ENCODE data around the gene THOP1.

THOP1 gene

DNA sequence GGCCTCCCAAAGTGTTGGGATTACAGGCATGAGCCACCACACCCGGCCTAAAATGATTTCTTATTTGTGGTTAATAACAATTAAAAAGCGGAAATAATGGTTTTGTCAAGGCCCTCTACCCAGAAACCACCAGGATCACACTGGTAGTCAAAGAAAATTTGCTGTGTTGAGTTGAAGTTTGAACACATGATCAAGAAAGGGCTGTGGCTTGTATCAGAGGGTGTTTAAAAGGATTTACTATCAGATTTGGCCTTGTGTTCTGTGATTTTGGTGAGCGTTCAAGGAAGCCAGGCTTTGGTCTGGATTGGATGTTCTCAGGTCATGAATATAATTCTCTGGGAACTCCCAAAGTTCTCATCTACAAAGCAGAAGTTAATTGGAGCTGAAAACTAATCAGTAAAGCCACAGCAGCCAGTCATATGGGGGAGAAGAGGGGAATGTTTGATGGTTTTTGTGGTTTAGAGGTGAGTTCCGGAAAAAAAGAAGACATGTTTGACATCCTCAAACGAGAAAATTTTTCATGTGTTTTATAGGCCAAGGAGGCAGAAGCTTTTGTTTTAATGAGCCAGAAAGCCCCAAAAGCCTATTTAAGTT lies 71.3 kb downstream of the THOP1 start:
- no peak for DNase-seq

DNA sequence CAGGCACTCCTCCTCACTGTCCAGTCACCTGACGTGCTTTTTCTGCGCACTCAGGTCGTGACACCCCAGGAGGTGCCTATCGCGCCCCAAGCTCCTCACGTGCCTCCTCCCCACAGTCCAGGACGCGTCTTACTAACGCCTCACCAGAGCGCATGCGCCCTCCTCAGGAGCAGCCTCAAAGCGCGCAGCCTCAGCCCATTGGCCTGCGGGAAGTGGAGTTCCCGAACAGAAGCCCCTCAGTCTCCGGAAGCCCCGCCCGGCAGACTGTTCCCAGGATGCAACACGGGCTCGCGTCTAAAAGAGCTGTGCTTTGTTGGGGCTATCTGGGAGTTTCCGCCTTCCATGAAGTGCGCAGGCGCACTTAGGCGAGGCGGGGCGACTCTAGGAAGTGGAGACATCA lies 73.6 kb downstream of the THOP1 start:
- no peak for DNase-seq

DNA sequence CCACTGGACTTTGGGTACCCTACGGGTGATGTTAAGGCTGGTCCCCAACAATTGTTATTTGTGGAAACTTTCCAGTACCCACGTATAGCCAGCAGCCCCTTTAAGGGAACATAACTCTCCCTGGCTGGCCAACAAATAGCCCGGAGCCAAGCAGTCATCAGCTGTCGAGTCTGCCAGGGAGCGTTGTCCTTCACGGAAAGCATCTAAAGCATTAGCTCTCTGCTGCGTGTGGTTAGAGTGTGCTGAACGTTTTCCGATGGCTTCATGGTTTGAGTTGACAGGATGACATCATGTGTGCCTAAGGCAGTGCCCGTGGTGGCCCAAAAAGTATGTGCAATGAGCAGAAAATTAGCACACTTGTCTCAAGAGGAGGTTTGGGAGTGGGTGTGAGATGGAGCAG lies 78.5 kb downstream of the THOP1 start:
- no peak for DNase-seq
